ENCODE results near the gene SPIN2B. TPM values are rescaled to one million over a fixed set of nuclear protein-coding genes. Genes with fewer than 3 reads are reported as not detected.
A peak's percentile ranks its signal among the peaks of the same experiment; 100 is the strongest.

Gene SPIN2B
- 12.2 and 12.8 TPM in 2 replicates for total RNA-seq (2021; fragmentation: NEBNext Ultra II Directional; extraction: Animal tissue kit (Norgen Biotek cat#: 25700))
- 5.4 and 7.4 TPM in 2 replicates for polyA plus RNA-seq (2011; rRNA removed)
- polyA plus RNA-seq (2011; cell fraction: cytosol; rRNA removed): 10.6 TPM
- 19.1 TPM for polyA plus RNA-seq (2011; cell fraction: nucleus; rRNA removed)
- 8.9 to 13.1 TPM (median 11.8 TPM) in 4 replicates for polyA plus RNA-seq (2012, experiment 1 of 2)
- 5.6 TPM for polyA plus RNA-seq (2012, experiment 2 of 2)
- polyA plus RNA-seq (2013, experiment 1 of 2): 8.2 TPM
- 7.9 TPM for polyA plus RNA-seq (2013, experiment 2 of 2)
- 6.8 and 7.3 TPM in 2 replicates for polyA minus RNA-seq (2011; rRNA and poly(A)+ RNA removed)
- polyA minus RNA-seq (2011; cell fraction: cytosol; rRNA and poly(A)+ RNA removed): 12.8 TPM
- polyA minus RNA-seq (2011; cell fraction: nucleus; rRNA and poly(A)+ RNA removed): 20.4 TPM
- long read RNA-seq, experiment 1, partial matches to known transcripts: 0 of 9 reads
- long read RNA-seq, experiment 1, other reads (novel, unspliced or antisense): 5 of 9 reads
- long read RNA-seq, experiment 2, partial matches to known transcripts: 1 of 19 reads
- long read RNA-seq, experiment 2, other reads (novel, unspliced or antisense): 16 of 19 reads

GRCh38 chrX:57121162-57121755 lies at the start of gene SPIN2B:
Gene SPIN2B, minus strand, starts transcription at chrX:57121548.
- peak within 1 kb of the TSS; percentile 54 to 71 (median 56) for H3K4me3 ChIP-seq (ENCODE audit: extremely low read depth in 1 of 4, insufficient read depth in 2 of 4, low read depth in 3 of 4, low read length in 4 of 4)
- peak within 1 kb of the TSS; percentile 59 for H3K56ac ChIP-seq (replicated peaks; ENCODE audit: insufficient read length, low read depth, low read length)
- H3K36me3 ChIP-seq (ENCODE audit: control insufficient read depth in 2 of 4, insufficient read depth in 4 of 4, low read length in 3 of 4): peaks cover 0 to 3% (median under 1%) of the 10 kb centered on the region in 4 experiments; a peak in 1 of 8 replicates
- no peaks in the 10 kb centered on the region for H3K23me2 ChIP-seq (ENCODE audit: low read depth, low read length)
- no peak within 1 kb of the TSS for H3K14ac ChIP-seq (ENCODE audit: insufficient read length)
- 0 out of 2 replicates have a peak within 1 kb of the TSS, but pooled peaks have one; percentile 68 for H4K8ac ChIP-seq (ENCODE audit: extremely low read depth, insufficient read depth, low read length)
- 0% methylated on average over 5 of the region's 43 CpGs; no CpG with 5 or more reads in 1 of the 2 experiments for WGBS, 2 experiments (ENCODE audit: extremely low coverage in 1 of 2, insufficient coverage in 1 of 2, insufficient read length in 1 of 2, insufficient replicate concordance in 2 of 2, low coverage in 1 of 2, low lambda C conversion rate in 2 of 2, missing lambda C conversion rate in 1 of 2)
- H3K18ac ChIP-seq (ENCODE audit: extremely low read depth, low read length): peak within 1 kb of the TSS; percentile 62
- no peaks in the 10 kb centered on the region; a peak in 1 of 7 replicates for H3K4me1 ChIP-seq (replicated peaks in 1 of 4; ENCODE audit: control insufficient read depth in 3 of 4, insufficient read depth in 4 of 4, low read length in 3 of 4)
- H3K79me1 ChIP-seq (ENCODE audit: low read depth, low read length): no peaks in the 10 kb centered on the region
- H2BK5ac ChIP-seq (ENCODE audit: low read depth, low read length): peak within 1 kb of the TSS; percentile 66; the same call in 1 of the 2 replicates
- 0 out of 2 replicates have a peak within 1 kb of the TSS, but pooled peaks have one; percentile 72 for H2BK15ac ChIP-seq (ENCODE audit: low read length)
- H2BK20ac ChIP-seq (ENCODE audit: low read length): no peak within 1 kb of the TSS
- peaks cover 0 to 7% of the 10 kb centered on the region in 2 experiments; a peak in 2 of 4 replicates for H3K79me2 ChIP-seq (ENCODE audit: control insufficient read depth in 1 of 2, insufficient read depth in 2 of 2, low read length in 2 of 2)
- POLR2A ChIA-PET (ENCODE audit: partially characterized antibody): interaction anchor here (0.9 to 1.5 kb wide), 2 partner anchors 14 to 17 kb away, joined by 3 to 4 read pairs; no protein-coding TSS in a partner anchor
- FAIRE-seq (peak; percentile 24), DNase-seq (ENCODE audit: low read depth in 1 of 2, low spot score in 2 of 2) (peak; percentile 70 to 75)
- H2BK12ac ChIP-seq (ENCODE audit: low read depth, low read length): no peak within 1 kb of the TSS
- H3K9ac ChIP-seq (replicated peaks in 1 of 4; ENCODE audit: extremely low read depth in 1 of 4, low read depth in 3 of 4, low read length in 3 of 4): peak within 1 kb of the TSS in 3 of 4 experiments; percentile 72 to 80 (median 74); a peak in 6 of 7 replicates
- no peaks in the 10 kb centered on the region for H3K9me3 ChIP-seq (ENCODE audit: insufficient read depth in 2 of 2, low read depth in 1 of 2, low read length in 1 of 2)
- peak within 1 kb of the TSS; percentile 97 for H4K91ac ChIP-seq (replicated peaks; ENCODE audit: insufficient read length, low read length)
- peak within 1 kb of the TSS; percentile 57 to 71 for H3K4me2 ChIP-seq (ENCODE audit: insufficient read depth in 1 of 2, low read depth in 2 of 2, low read length in 2 of 2)
- H2AK5ac ChIP-seq (ENCODE audit: low read depth, low read length): no peak within 1 kb of the TSS
- no peak within 1 kb of the TSS for H3K23ac ChIP-seq (ENCODE audit: insufficient read length)
- no peaks in the 10 kb centered on the region for H3K27me3 ChIP-seq (replicated peaks in 1 of 4; ENCODE audit: control insufficient read depth in 3 of 4, extremely low read depth in 1 of 4, insufficient read depth in 3 of 4, low read length in 3 of 4)
- no peak within 1 kb of the TSS for H3K4ac ChIP-seq (replicated peaks; ENCODE audit: insufficient read length, low read depth, low read length)
- H4K20me1 ChIP-seq (replicated peaks in 1 of 2; ENCODE audit: control insufficient read depth in 1 of 2, insufficient read depth in 2 of 2, low read length in 2 of 2): no peaks in the 10 kb centered on the region
- CTCF ChIA-PET (ENCODE audit: partially characterized antibody): no interaction called here
- H4K5ac ChIP-seq (ENCODE audit: insufficient read length, low read depth, low read length): peak within 1 kb of the TSS; percentile 94
- H2BK120ac ChIP-seq (replicated peaks; ENCODE audit: low read depth, low read length): no peak within 1 kb of the TSS
- no peak within 1 kb of the TSS for H2AFZ ChIP-seq (ENCODE audit: low read length)
- H3K27ac ChIP-seq (ENCODE audit: low read depth, low read length): peak within 1 kb of the TSS; percentile 75; the same call in 1 of the 2 replicates
- TF ChIP-seq ASH2L (IDR thresholded peaks at IDR 0.05; ENCODE audit: low read length) (peak; percentile 51), ATF2 (IDR thresholded peaks at IDR 0.05; ENCODE audit: low read length) (no peak), POU5F1 (IDR thresholded peaks at IDR 0.05; ENCODE audit: low read depth, low read length) (no peak), RNF2 (IDR thresholded peaks at IDR 0.05; ENCODE audit: borderline replicate concordance, low read depth, low read length, missing control alignments, poor library complexity, severe bottlenecking) (no peak), NANOG (IDR thresholded peaks at IDR 0.05; ENCODE audit: insufficient read depth, low read depth, low read length, poor library complexity, severe bottlenecking) (no peak), RBBP5 (IDR thresholded peaks at IDR 0.05; ENCODE audit: borderline replicate concordance, low read depth, low read length) (no peak), POLR2A (IDR thresholded peaks at IDR 0.05; ENCODE audit: control extremely low read depth in 1 of 2, low read depth in 2 of 2, low read length in 2 of 2) (peak; percentile 53 to 87), TCF12 (IDR thresholded peaks at IDR 0.05; ENCODE audit: low read depth, low read length) (no peak)
